NCI-H82 treated with DMSO at 0.1 percent for 48 hours (cell line): ENCODE data around the gene MCF2L2.

ENCODE experiments used
- DNase-seq: peaks from one replicate; lab custom pipeline; 2025; ENCODE audit not compliant: unreplicated experiment; lab: John Stamatoyannopoulos, UW

MCF2L2 gene

GRCh38 chr3:183298701-183299153 lies 129.7 kb downstream of the MCF2L2 start:
- DNase-seq: peak; percentile 70

GRCh38 chr3:183296944-183297343 lies 131.5 kb downstream of the MCF2L2 start:
- no peak for DNase-seq

GRCh38 chr3:183295211-183295610 lies 133.2 kb downstream of the MCF2L2 start:
- DNase-seq: no peak

- no peak for DNase-seq
These were observed 134.5 kb downstream of the MCF2L2 start for GRCh38 chr3:183293966-183294365.

- DNase-seq: no peak
These were observed 136.9 kb downstream of the MCF2L2 start for GRCh38 chr3:183291497-183292031.

- DNase-seq: no peak
These were observed 138.2 kb downstream of the MCF2L2 start for GRCh38 chr3:183290216-183290615.

- no peak for DNase-seq
These were observed 140.3 kb downstream of the MCF2L2 start for GRCh38 chr3:183288117-183288516.

- DNase-seq: no peak
These were observed 141.0 kb downstream of the MCF2L2 start for GRCh38 chr3:183287301-183287971.

GRCh38 chr3:183285828-183286457 lies 142.5 kb downstream of the MCF2L2 start:
- DNase-seq: no peak

GRCh38 chr3:183285318-183285717 lies 143.1 kb downstream of the MCF2L2 start:
- no peak for DNase-seq

GRCh38 chr3:183284570-183284969 lies 143.8 kb downstream of the MCF2L2 start:
- no peak for DNase-seq

- no peak for DNase-seq
These were observed 144.5 kb downstream of the MCF2L2 start for GRCh38 chr3:183283886-183284285.

- DNase-seq: no peak
These were observed 147.2 kb downstream of the MCF2L2 start for GRCh38 chr3:183281126-183281797.

- DNase-seq: no peak
These were observed 149.0 kb downstream of the MCF2L2 start for GRCh38 chr3:183279371-183279770.

GRCh38 chr3:183278479-183279088 lies 149.8 kb downstream of the MCF2L2 start:
- DNase-seq: no peak

- DNase-seq: no peak
These were observed 151.2 kb downstream of the MCF2L2 start for GRCh38 chr3:183277260-183277659.

GRCh38 chr3:183275937-183276336 lies 152.5 kb downstream of the MCF2L2 start:
- DNase-seq: no peak

- no peak for DNase-seq
These were observed 153.0 kb downstream of the MCF2L2 start for GRCh38 chr3:183275418-183275817.

GRCh38 chr3:183274609-183275008 lies 153.8 kb downstream of the MCF2L2 start:
- DNase-seq: no peak

- no peak for DNase-seq
These were observed 155.6 kb downstream of the MCF2L2 start for GRCh38 chr3:183272791-183273190.

GRCh38 chr3:183272142-183272541 lies 156.3 kb downstream of the MCF2L2 start:
- no peak for DNase-seq
